HEK293T (cell line): ENCODE results near the gene BNIP2.

Experiments used
- FOXM1 ChIP-seq: fragments of 450-650 bp; IDR thresholded peaks from 2 replicates; pipeline ENCODE4 v1.6.1; 2017; ENCODE audit warnings: mild to moderate bottlenecking, borderline replicate concordance
- NFRKB ChIP-seq: fragments of 450-650 bp; IDR thresholded peaks from 2 replicates; pipeline ENCODE4 v1.6.1; 2016; ENCODE audit warnings: mild to moderate bottlenecking, moderate library complexity
- TF ChIP-seq, protein P1 (sequence below): fragments of 450-650 bp; IDR thresholded peaks from 2 replicates; pipeline ENCODE4 v1.6.1; 2016

DNA sequence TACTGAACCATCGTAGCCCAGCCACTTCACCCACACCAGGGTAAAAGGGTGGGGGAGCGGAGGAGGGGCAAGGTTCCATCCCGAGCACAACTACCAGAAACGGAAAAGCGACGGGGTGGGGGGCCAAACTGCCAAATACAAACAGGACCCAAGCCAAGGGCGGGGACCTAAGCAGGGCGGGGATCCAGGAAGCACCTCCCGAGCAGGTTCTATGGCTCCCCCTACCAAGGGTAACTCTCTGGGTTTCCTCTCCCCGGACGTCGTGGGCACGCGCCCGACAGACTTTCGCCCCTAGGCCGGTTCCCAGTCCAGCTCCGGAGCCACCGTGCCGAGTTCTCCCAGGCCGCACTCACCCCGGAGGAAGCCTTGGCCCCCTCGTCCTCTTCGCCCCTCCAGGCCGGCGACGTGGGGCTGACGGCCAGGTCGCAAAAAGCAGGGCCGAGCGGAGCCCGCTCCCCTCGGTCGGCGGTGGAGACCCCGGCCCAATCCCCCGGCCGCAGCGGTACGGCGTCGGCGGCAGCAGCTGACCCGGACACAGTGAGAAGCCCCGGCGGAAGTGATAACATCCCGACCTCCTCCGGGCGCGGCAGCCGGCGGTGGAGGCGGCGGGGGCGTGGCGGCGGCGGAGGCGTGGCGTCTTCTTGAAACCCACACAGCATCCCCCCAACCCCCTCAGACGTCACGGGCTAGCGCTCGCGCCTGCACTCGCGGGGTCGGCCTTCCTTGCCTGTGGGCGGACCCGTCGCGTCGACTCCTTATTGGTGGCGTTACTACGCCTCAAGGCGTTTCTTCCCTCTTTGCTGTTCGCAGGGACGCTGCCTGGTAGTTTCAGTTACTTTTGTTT lies at the start of gene BNIP2:
- no peak for TF ChIP-seq NFRKB
- TF ChIP-seq FOXM1: no peak
- TF ChIP-seq, protein P1, sequence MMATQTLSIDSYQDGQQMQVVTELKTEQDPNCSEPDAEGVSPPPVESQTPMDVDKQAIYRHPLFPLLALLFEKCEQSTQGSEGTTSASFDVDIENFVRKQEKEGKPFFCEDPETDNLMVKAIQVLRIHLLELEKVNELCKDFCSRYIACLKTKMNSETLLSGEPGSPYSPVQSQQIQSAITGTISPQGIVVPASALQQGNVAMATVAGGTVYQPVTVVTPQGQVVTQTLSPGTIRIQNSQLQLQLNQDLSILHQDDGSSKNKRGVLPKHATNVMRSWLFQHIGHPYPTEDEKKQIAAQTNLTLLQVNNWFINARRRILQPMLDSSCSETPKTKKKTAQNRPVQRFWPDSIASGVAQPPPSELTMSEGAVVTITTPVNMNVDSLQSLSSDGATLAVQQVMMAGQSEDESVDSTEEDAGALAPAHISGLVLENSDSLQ: no peak
